Effector memory CD4-positive, alpha-beta T cell (primary cell): ENCODE results near the gene IFNA2.
A peak's percentile ranks its signal among the peaks of the same experiment; 100 is the strongest.
"Not testable (repeated sequence)": the region's sequence is repeated elsewhere in the genome, so short reads cannot be mapped to it uniquely, and the experiment has no call there.

Source experiments
- DNase-seq, 3 donors: peaks; one replicate each; pipeline ENCODE4 v3.0.0-alpha.2; 2020
- H3K27ac ChIP-seq: 2 replicates; pipeline ENCODE4 v1.7.0; 2013; ENCODE audit warnings: mild to moderate bottlenecking, low read length, moderate library complexity; ENCODE audit not compliant: insufficient read depth, poor library complexity, severe bottlenecking
- H3K27me3 ChIP-seq: replicated peaks from 2 replicates; pipeline ENCODE4 v1.7.0; 2013; ENCODE audit warnings: mild to moderate bottlenecking, low read length; ENCODE audit not compliant: insufficient read depth, control insufficient read depth, poor library complexity, severe bottlenecking
- H3K36me3 ChIP-seq: 2 replicates; pipeline ENCODE4 v1.7.0; 2013; ENCODE audit warnings: mild to moderate bottlenecking, low read length, moderate library complexity; ENCODE audit not compliant: control insufficient read depth, insufficient read depth
- H3K4me1 ChIP-seq: 2 replicates; pipeline ENCODE4 v1.7.0; 2013; ENCODE audit warnings: low read length, mild to moderate bottlenecking; ENCODE audit not compliant: control insufficient read depth, insufficient read depth, poor library complexity, severe bottlenecking
- H3K4me3 ChIP-seq: 2 replicates; pipeline ENCODE4 v1.7.0; 2013; ENCODE audit warnings: low read length, low read depth, mild to moderate bottlenecking; ENCODE audit not compliant: insufficient read depth, poor library complexity, severe bottlenecking
- H3K9me3 ChIP-seq: 2 replicates; pipeline ENCODE4 v1.7.0; 2013; ENCODE audit warnings: mild to moderate bottlenecking, low read length, moderate library complexity; ENCODE audit not compliant: control insufficient read depth
- total RNA-seq, 3 donors: gene quantifications; one replicate each; lab custom pipeline; 2026; lab: John Stamatoyannopoulos, UW

The IFNA2 gene
- 0 reads per million in 3 donors for total RNA-seq

GRCh38 chr9:21385131-21385670, at the start of gene IFNA2:
TSS of gene IFNA2 (minus strand) at chr9:21385398. CDS start at chr9:21385329, 69 bp downstream.
- H3K4me3 ChIP-seq = no peak within 1 kb of the TSS
- peaks cover 13% of the 10 kb centered on the region for H3K27me3 ChIP-seq
- no peaks in the 10 kb centered on the region for H3K36me3 ChIP-seq
- no peaks in the 10 kb centered on the region for H3K9me3 ChIP-seq
- no peaks in the 10 kb centered on the region for H3K4me1 ChIP-seq
- no peak within 1 kb of the TSS for H3K27ac ChIP-seq
- no peak for DNase-seq

GRCh38 chr9:21435015-21435383, 49.8 kb upstream of the IFNA2 start:
- not testable (repeated sequence) for DNase-seq, H3K27ac ChIP-seq, H3K36me3 ChIP-seq, H3K27me3 ChIP-seq, H3K9me3 ChIP-seq, H3K4me3 ChIP-seq, H3K4me1 ChIP-seq

- no peaks in the 10 kb centered on the region for H3K27me3 ChIP-seq
Measured at GRCh38 chr9:21434202-21435014, 49.2 kb upstream of the IFNA2 start.

GRCh38 chr9:21432672-21433425, 47.7 kb upstream of the IFNA2 start:
- Histone ChIP-seq H3K9me3 (no peaks in the 10 kb centered on the region), H3K27ac (no peak overlapping the region), H3K4me3 (no peak overlapping the region), H3K4me1 (no peaks in the 10 kb centered on the region), H3K27me3 (no peaks in the 10 kb centered on the region), H3K36me3 (no peaks in the 10 kb centered on the region)
- no peak for DNase-seq

More at GRCh38 chr9:21434202-21435014, 49.2 kb upstream of the IFNA2 start:
- Histone ChIP-seq H3K36me3 (no peaks in the 10 kb centered on the region), H3K27ac (no peak overlapping the region), H3K9me3 (no peaks in the 10 kb centered on the region), H3K4me3 (no peak overlapping the region), H3K4me1 (no peaks in the 10 kb centered on the region)
- peak in 1 of 3 donors; percentile 6 for DNase-seq

GRCh38 chr9:21429191-21429590, 44.0 kb upstream of the IFNA2 start:
- no peaks in the 10 kb centered on the region for H3K4me1 ChIP-seq
- no peaks in the 10 kb centered on the region for H3K27me3 ChIP-seq
- no peak for DNase-seq

DNA sequence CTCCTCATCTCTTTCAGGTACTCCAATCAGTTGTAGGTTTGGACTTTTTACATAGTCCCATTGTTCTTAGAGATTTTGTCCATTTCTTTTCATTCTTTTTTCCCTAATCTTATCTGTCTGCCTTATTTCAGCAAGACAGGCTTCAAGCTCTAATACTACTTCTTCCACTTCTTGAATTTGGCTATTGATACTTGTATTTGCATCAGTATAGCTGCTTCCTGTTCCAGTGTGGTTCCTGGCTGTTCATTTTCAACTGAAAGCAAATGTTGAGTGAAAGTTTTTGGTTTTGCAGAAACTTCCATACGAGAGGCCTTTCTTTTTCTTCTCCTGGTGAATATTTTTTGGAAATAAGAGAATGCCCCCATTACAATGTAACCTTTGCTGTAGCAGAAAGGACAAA, 43.0 kb upstream of the IFNA2 start:
- Histone ChIP-seq H3K27ac (no peak overlapping the region), H3K4me1 (no peaks in the 10 kb centered on the region), H3K9me3 (no peaks in the 10 kb centered on the region), H3K4me3 (no peak overlapping the region), H3K27me3 (no peaks in the 10 kb centered on the region), H3K36me3 (no peaks in the 10 kb centered on the region)
- DNase-seq = no peak

More at GRCh38 chr9:21429191-21429590, 44.0 kb upstream of the IFNA2 start:
- Histone ChIP-seq H3K36me3 (no peaks in the 10 kb centered on the region), H3K4me3 (no peak overlapping the region), H3K27ac (no peak overlapping the region), H3K9me3 (no peaks in the 10 kb centered on the region)

GRCh38 chr9:21415493-21416267, 30.5 kb upstream of the IFNA2 start:
- Histone ChIP-seq H3K27me3 (no peaks in the 10 kb centered on the region), H3K36me3 (no peaks in the 10 kb centered on the region), H3K4me3 (no peak overlapping the region), H3K27ac (no peak overlapping the region), H3K9me3 (no peaks in the 10 kb centered on the region), H3K4me1 (no peaks in the 10 kb centered on the region)
- no peak for DNase-seq

GRCh38 chr9:21414220-21414940, 29.2 kb upstream of the IFNA2 start:
- Histone ChIP-seq H3K36me3 (no peaks in the 10 kb centered on the region), H3K27ac (no peak overlapping the region), H3K4me3 (no peak overlapping the region), H3K4me1 (no peaks in the 10 kb centered on the region), H3K27me3 (no peaks in the 10 kb centered on the region), H3K9me3 (no peaks in the 10 kb centered on the region)
- DNase-seq = no peak

DNA sequence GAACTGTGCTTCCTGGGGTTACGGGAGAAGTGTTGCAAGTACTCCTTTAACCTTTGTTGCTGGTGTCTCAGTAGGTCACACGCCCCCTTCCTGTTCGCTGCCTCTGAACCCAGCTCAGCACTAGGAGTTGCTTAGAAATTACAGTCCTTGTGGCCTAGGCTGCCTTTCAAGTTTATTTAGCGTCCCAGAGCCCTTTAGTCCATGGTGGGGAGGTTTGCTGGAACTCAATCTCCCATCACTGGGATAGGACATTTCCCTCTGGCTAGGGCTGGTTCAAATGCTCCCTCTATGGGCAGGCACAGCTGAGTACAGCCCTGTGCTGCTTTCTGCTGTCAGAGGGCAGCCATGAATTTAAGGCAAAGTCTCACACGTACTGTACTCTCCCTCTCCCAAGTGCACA, 28.4 kb upstream of the IFNA2 start:
- Histone ChIP-seq H3K4me3 (no peak overlapping the region), H3K9me3 (no peaks in the 10 kb centered on the region), H3K27me3 (no peaks in the 10 kb centered on the region), H3K27ac (no peak overlapping the region), H3K36me3 (no peaks in the 10 kb centered on the region), H3K4me1 (no peaks in the 10 kb centered on the region)
- no peak for DNase-seq
